Panc1 (cell line): ENCODE results near the gene SLC9A3. TPM values are rescaled to one million over a fixed set of nuclear protein-coding genes. Genes with fewer than 3 reads are reported as not detected.

Source experiments
- ATAC-seq: fragments of 200-7000 bp; cut with Tn5 transposase; 2 replicates; pipeline ENCODE4 v1.9.1; 2020; ENCODE audit warnings: mild to moderate bottlenecking, moderate library complexity
- BruUV-seq: library from RNA; stranded (reverse); fragments of 400-500 nt; replicated peaks from 2 replicates; lab custom pipeline; 2021; lab: Mats Ljungman, UMichigan
- CTCF ChIA-PET: fragments of 300-600 bp; sonication (Branson Sonifier 250); formaldehyde crosslinking; loops from one replicate; lab custom pipeline; 2022; ENCODE audit warnings: antibody characterized with exemption; lab: Charles Lee
- POLR2A ChIA-PET: fragments of 300-600 bp; sonication (Branson Sonifier 250); formaldehyde crosslinking; loops from one replicate; lab custom pipeline; 2022; ENCODE audit warnings: antibody characterized with exemption; lab: Charles Lee
- DNase-seq: peaks from one replicate; pipeline ENCODE4 v3.0.0-alpha.2; 2010; ENCODE audit warnings: low read depth, low spot score
- H3K27ac ChIP-seq: 2 replicates; pipeline ENCODE4 v1.5.1; 2011; ENCODE audit warnings: mild to moderate bottlenecking, low read length, inconsistent platforms
- H3K27me3 ChIP-seq: fragments of 200-500 bp; sonication (Bioruptor generic); 2 replicates; pipeline ENCODE4 v1.6.0; 2014; ENCODE audit warnings: low read length, inconsistent platforms; ENCODE audit not compliant: control insufficient read depth, insufficient read depth
- H3K36me3 ChIP-seq: fragments of 200-500 bp; sonication (Bioruptor generic); 2 replicates; pipeline ENCODE4 v1.5.1; 2014; ENCODE audit warnings: inconsistent platforms, mild to moderate bottlenecking, low read length, moderate library complexity; ENCODE audit not compliant: control insufficient read depth, insufficient read depth
- H3K4me1 ChIP-seq: 2 replicates; pipeline ENCODE4 v1.5.1; 2011; ENCODE audit warnings: inconsistent platforms, mild to moderate bottlenecking, low read length, moderate library complexity; ENCODE audit not compliant: control insufficient read depth, insufficient read depth
- H3K4me3 ChIP-seq, 2 experiments: 2 replicates each; pipeline ENCODE4 v1.5.1; 2011 to 2012; ENCODE audit warnings: low read depth in 2 of 2, low read length in 2 of 2, mild to moderate bottlenecking in 2 of 2, inconsistent platforms in 1 of 2, moderate library complexity in 1 of 2
- H3K9me3 ChIP-seq: fragments of 200-500 bp; sonication (Bioruptor generic); 2 replicates; pipeline ENCODE4 v1.5.1; 2014; ENCODE audit warnings: low read depth, mild to moderate bottlenecking, inconsistent platforms, low read length, moderate library complexity; ENCODE audit not compliant: control insufficient read depth, insufficient read depth
- CTCF ChIP-seq: fragments of 450-650 bp; IDR thresholded peaks from 2 replicates; pipeline ENCODE4 v1.5.1; 2017; ENCODE audit warnings: mild to moderate bottlenecking
- POLR2AphosphoS5 ChIP-seq: IDR thresholded peaks from 2 replicates; pipeline ENCODE4 v1.6.1; 2012; ENCODE audit warnings: mild to moderate bottlenecking, low read depth, low read length, moderate library complexity
- REST ChIP-seq, 2 experiments: IDR thresholded peaks; 2 replicates each; pipeline ENCODE4 v1.6.1; 2011 to 2012; ENCODE audit warnings: low read depth in 2 of 2, control low read depth in 1 of 2, low read length in 1 of 2, mild to moderate bottlenecking in 1 of 2, moderate library complexity in 1 of 2; ENCODE audit not compliant: insufficient read depth in 1 of 2
- SIN3A ChIP-seq: IDR thresholded peaks from 2 replicates; pipeline ENCODE4 v1.6.1; 2012; ENCODE audit warnings: low read depth, mild to moderate bottlenecking, low read length, moderate library complexity, borderline replicate concordance; ENCODE audit not compliant: insufficient read depth
- TCF7L2 ChIP-seq: IDR thresholded peaks from 2 replicates; pipeline ENCODE4 v1.6.1; 2011; ENCODE audit warnings: mild to moderate bottlenecking, low read depth, low read length, inconsistent platforms
- in situ Hi-C: cut with HindIII; loops from 2 replicates; pipeline ENCODE4 v1.10.0; 2016; ENCODE audit warnings: low sequenced_read_pairs, low pct_unique_long_range_greater_than_20kb
- intact Hi-C: fragments of 100-400 bp; cut with micrococcal nuclease; formaldehyde crosslinking; loops from one replicate; pipeline ENCODE4 v1.10.0; 2022; ENCODE audit not compliant: unreplicated experiment
- total RNA-seq: library from RNA; stranded (reverse); gene quantifications from one replicate; pipeline ENCODE4 v1.2.1, GENCODE V29; 2021; ENCODE audit not compliant: unreplicated experiment

SLC9A3 gene
- total RNA-seq, 1 experiment from 2014 or later = 2.0 TPM

- H3K4me3 ChIP-seq = no peak overlapping the region
- CTCF ChIA-PET = no interaction called here
- H3K4me1 ChIP-seq = no peaks in the 10 kb centered on the region
- no peaks in the 10 kb centered on the region for H3K36me3 ChIP-seq
- BruUV-seq = no TSS peak
- in situ Hi-C loops (no loop called here), intact Hi-C loops (no loop called here)
- no peak overlapping the region for H3K27ac ChIP-seq
- no peak for TF ChIP-seq TCF7L2
- no peak for TF ChIP-seq REST (IDR thresholded peaks at IDR 0.05; ENCODE audit: insufficient read depth in 1 of 2, low read depth in 2 of 2, low read length in 1 of 2)
- TF ChIP-seq CTCF = no peak
- no peak for TF ChIP-seq POLR2AphosphoS5
- POLR2A ChIA-PET = no interaction called here
- ATAC-seq (no peak), DNase-seq (no peak)
- H3K9me3 ChIP-seq = no peaks in the 10 kb centered on the region
- no peaks in the 10 kb centered on the region for H3K27me3 ChIP-seq
These were observed 18.4 kb upstream of the SLC9A3 start for GRCh38 chr5:542319-543311.

GRCh38 chr5:541539-542318, 17.5 kb upstream of the SLC9A3 start:
- BruUV-seq = no TSS peak
- Histone ChIP-seq H3K9me3 (no peaks in the 10 kb centered on the region), H3K4me3 (no peak overlapping the region), H3K27me3 (no peaks in the 10 kb centered on the region), H3K36me3 (no peaks in the 10 kb centered on the region), H3K4me1 (no peaks in the 10 kb centered on the region), H3K27ac (no peak overlapping the region)
- no peak for TF ChIP-seq CTCF
- TF ChIP-seq POLR2AphosphoS5 = no peak
- TF ChIP-seq TCF7L2 = no peak
- no peak for TF ChIP-seq SIN3A
- in situ Hi-C loops = no loop called here
- POLR2A ChIA-PET = no interaction called here
- DNase-seq (no peak), ATAC-seq (0 out of 2 replicates have a peak, but pooled peaks have one; percentile 16)
- CTCF ChIA-PET = no interaction called here
- intact Hi-C loops = no loop called here
